SH-SY5Y (cell line): ENCODE measurements around the gene EFR3B.

Experiments
- GATA2 ChIP-seq: IDR thresholded peaks from 2 replicates; pipeline ENCODE4 v1.6.1; 2011; ENCODE audit warnings: mild to moderate bottlenecking, low read depth, low read length
- GATA3 ChIP-seq: IDR thresholded peaks from 2 replicates; pipeline ENCODE4 v1.6.1; 2011; ENCODE audit warnings: low read depth, mild to moderate bottlenecking, low read length, moderate library complexity

DNA sequence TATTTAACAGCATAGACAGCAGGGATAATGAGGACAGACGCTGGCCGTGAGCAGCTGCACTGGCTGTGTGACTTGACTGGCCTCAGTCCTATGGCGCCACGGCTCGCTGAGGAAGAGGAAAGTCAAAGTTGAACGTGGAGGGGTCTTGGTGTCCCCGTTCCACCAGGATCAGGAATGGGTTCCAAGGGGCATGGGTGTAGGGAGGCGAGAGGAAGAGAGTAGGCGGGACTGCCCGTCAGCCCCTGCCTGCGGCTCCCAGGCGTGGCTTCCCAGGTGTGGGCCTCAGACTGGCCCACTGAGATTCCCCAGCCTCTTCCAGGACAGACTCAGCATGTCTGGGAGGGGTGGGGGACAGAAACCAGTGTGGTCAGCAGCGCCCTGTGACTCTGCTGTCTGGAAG lies 75.1 kb downstream of the EFR3B start:
- no peak for TF ChIP-seq GATA2
- TF ChIP-seq GATA3 = no peak
